Peyer's patch (tissue), 4 donors: ENCODE measurements around the gene ACP6.

Experiments
- CTCF ChIP-seq, 6 experiments: fragments of 450-650 bp in 4 of 6; fragments of 200-600 bp in 2 of 6; sonication (generic) in 1 of 6; IDR thresholded peaks; one replicate each; pipeline ENCODE4 v1.5.1; 2017 to 2019; ENCODE audit warnings: antibody characterized with exemption in 6 of 6, mild to moderate bottlenecking in 3 of 6, moderate library complexity in 1 of 6
- POLR2A ChIP-seq, 2 donors: fragments of 450-650 bp; IDR thresholded peaks; one replicate each; pipeline ENCODE4 v1.5.1; 2017; ENCODE audit warnings: antibody characterized with exemption in 2 of 2, mild to moderate bottlenecking in 2 of 2, moderate library complexity in 2 of 2

DNA sequence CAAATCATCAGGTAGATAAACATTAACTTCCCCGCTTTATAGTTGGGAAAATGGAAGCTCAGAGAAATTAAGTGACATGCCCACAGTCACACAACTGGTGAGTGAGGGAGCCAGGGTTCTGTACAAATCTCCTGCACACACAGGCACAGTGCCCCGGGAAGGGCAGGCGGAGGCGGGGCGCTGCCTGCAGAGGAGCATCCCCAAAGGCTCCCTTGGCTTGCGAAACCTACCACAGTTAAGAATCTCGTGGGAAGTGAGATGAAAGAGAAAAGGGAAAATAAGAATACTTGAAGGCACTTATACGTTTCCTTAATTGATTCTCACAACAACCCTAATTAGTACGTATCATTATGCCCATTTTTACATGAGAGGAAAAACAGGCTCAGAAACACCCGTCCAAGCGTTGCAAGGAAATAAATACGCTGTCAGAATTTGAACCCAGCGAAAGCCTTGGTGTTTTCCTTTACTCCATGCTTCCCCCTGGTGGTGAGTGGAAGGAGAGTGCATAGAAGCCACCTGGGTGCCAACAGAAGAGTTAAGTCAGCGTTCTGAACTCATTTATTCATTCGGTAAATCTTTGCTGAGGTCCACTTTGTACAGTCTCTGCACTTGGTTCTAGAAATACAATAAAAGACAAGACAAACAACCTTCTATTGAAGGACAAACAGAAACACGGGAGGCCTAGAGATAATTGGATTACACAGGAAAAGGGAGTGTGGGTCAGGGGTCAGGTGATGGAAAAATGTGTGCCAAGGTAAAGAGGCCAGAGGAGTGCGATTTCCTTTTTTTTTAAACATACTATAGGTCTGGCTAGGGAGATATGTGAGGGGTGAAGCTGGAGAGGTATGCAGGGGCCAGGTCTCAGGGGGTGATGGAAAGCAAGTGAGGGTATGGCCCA lies 28.4 kb downstream of the ACP6 start:
- TF ChIP-seq CTCF (IDR thresholded peaks at IDR 0.05): peak; percentile 62 to 82 (median 76)
- TF ChIP-seq POLR2A (IDR thresholded peaks at IDR 0.05): no peak
